H9 (cell line): ENCODE data around the gene SCYL3. TPM values are rescaled to one million over a fixed set of nuclear protein-coding genes. Genes with fewer than 3 reads are reported as not detected.

ENCODE experiments used
- DNase-seq: peaks from one replicate; pipeline ENCODE4 v3.0.0-alpha.2; 2017
- H2AFZ ChIP-seq: one replicate; pipeline ENCODE4 v1.6.1; 2013; ENCODE audit warnings: mild to moderate bottlenecking, low read length, control low read depth, moderate library complexity
- H2AK5ac ChIP-seq: 2 replicates; pipeline ENCODE4 v1.6.1; 2013; ENCODE audit warnings: low read length, control low read depth, mixed read lengths; ENCODE audit not compliant: insufficient read length
- H2BK120ac ChIP-seq: one replicate; pipeline ENCODE4 v1.6.1; 2013; ENCODE audit warnings: low read depth, mild to moderate bottlenecking, low read length, control low read depth, inconsistent platforms; ENCODE audit not compliant: poor library complexity, severe bottlenecking
- H2BK12ac ChIP-seq: 2 replicates; pipeline ENCODE4 v1.6.1; 2013; ENCODE audit warnings: low read length, control low read depth, mixed read lengths, low read depth; ENCODE audit not compliant: insufficient read length
- H2BK15ac ChIP-seq: 2 replicates; pipeline ENCODE4 v1.6.1; 2013; ENCODE audit warnings: low read depth, low read length, control low read depth
- H2BK20ac ChIP-seq: one replicate; pipeline ENCODE4 v1.6.1; 2013; ENCODE audit warnings: low read depth, mild to moderate bottlenecking, low read length, control low read depth, inconsistent platforms; ENCODE audit not compliant: poor library complexity, severe bottlenecking
- H2BK5ac ChIP-seq: 2 replicates; pipeline ENCODE4 v1.6.1; 2013; ENCODE audit warnings: low read length, control low read depth, mixed read lengths; ENCODE audit not compliant: insufficient read length
- H3K14ac ChIP-seq: 2 replicates; pipeline ENCODE4 v1.6.1; 2013; ENCODE audit warnings: low read length, control low read depth; ENCODE audit not compliant: insufficient read depth
- H3K18ac ChIP-seq: 2 replicates; pipeline ENCODE4 v1.6.1; 2013; ENCODE audit warnings: low read depth, mild to moderate bottlenecking, mixed read lengths, low read length, control low read depth; ENCODE audit not compliant: insufficient read length
- H3K23ac ChIP-seq: 2 replicates; pipeline ENCODE4 v1.6.1; 2013; ENCODE audit warnings: low read length, control low read depth, mixed read lengths, low read depth; ENCODE audit not compliant: insufficient read length
- H3K23me2 ChIP-seq: 2 replicates; pipeline ENCODE4 v1.6.1; 2013; ENCODE audit warnings: low read depth, mild to moderate bottlenecking, mixed read lengths, low read length, control low read depth; ENCODE audit not compliant: insufficient read length, poor library complexity, severe bottlenecking
- H3K27ac ChIP-seq: 2 replicates; pipeline ENCODE4 v1.5.1; 2013; ENCODE audit warnings: low read length, control low read depth, mixed read lengths, low read depth; ENCODE audit not compliant: insufficient read length
- H3K27me3 ChIP-seq: 2 replicates; pipeline ENCODE4 v1.6.1; 2013; ENCODE audit warnings: low read length, control low read depth, inconsistent platforms; ENCODE audit not compliant: insufficient read depth
- H3K4ac ChIP-seq: 2 replicates; pipeline ENCODE4 v1.6.1; 2013; ENCODE audit warnings: low read depth, mild to moderate bottlenecking, control low read depth, inconsistent platforms, low read length, moderate library complexity
- H3K4me1 ChIP-seq: 2 replicates; pipeline ENCODE4 v1.6.1; 2013; ENCODE audit warnings: low read length, control low read depth, inconsistent platforms; ENCODE audit not compliant: insufficient read depth
- H3K4me2 ChIP-seq: 2 replicates; pipeline ENCODE4 v1.6.1; 2013; ENCODE audit warnings: low read length, control low read depth, mixed read lengths; ENCODE audit not compliant: insufficient read length, insufficient read depth
- H3K56ac ChIP-seq: 2 replicates; pipeline ENCODE4 v1.6.1; 2013; ENCODE audit warnings: low read depth, mild to moderate bottlenecking, mixed read lengths, low read length, control low read depth; ENCODE audit not compliant: insufficient read length
- H3K79me1 ChIP-seq: 2 replicates; pipeline ENCODE4 v1.6.1; 2013; ENCODE audit warnings: low read depth, mild to moderate bottlenecking, moderate library complexity, low read length, control low read depth, inconsistent platforms; ENCODE audit not compliant: insufficient read depth, poor library complexity, severe bottlenecking
- H3K79me2 ChIP-seq: 2 replicates; pipeline ENCODE4 v1.6.1; 2013; ENCODE audit warnings: low read length, control low read depth, inconsistent platforms; ENCODE audit not compliant: insufficient read depth
- H3K9ac ChIP-seq: 2 replicates; pipeline ENCODE4 v1.6.1; 2013; ENCODE audit warnings: low read length, control low read depth, mixed read lengths; ENCODE audit not compliant: insufficient read length; ENCODE audit errors: extremely low read depth
- H3K9me3 ChIP-seq: one replicate; pipeline ENCODE4 v1.6.1; 2013; ENCODE audit warnings: low read depth, low read length, inconsistent platforms; ENCODE audit not compliant: control insufficient read depth
- H3T11ph ChIP-seq: one replicate; pipeline ENCODE4 v1.6.1; 2013; ENCODE audit warnings: mild to moderate bottlenecking, low read length, control low read depth, inconsistent platforms
- H4K20me1 ChIP-seq: one replicate; pipeline ENCODE4 v1.6.1; 2013; ENCODE audit not compliant: control insufficient read depth, insufficient read length, insufficient read depth
- H4K5ac ChIP-seq: 2 replicates; pipeline ENCODE4 v1.6.1; 2013; ENCODE audit warnings: low read depth, mild to moderate bottlenecking, mixed read lengths, low read length, control low read depth; ENCODE audit not compliant: insufficient read length
- H4K8ac ChIP-seq: replicated peaks from 2 replicates; pipeline ENCODE4 v1.6.1; 2013; ENCODE audit warnings: low read length, control low read depth, mixed read lengths, low read depth; ENCODE audit not compliant: insufficient read length
- H4K91ac ChIP-seq: 2 replicates; pipeline ENCODE4 v1.6.1; 2013; ENCODE audit warnings: low read depth, mild to moderate bottlenecking, moderate library complexity, mixed read lengths, low read length, control low read depth; ENCODE audit not compliant: insufficient read length
- H3K27ac Mint-ChIP-seq, 3 experiments: 2 replicates in 2 of 3; 3 replicates in 1 of 3; pipeline ENCODE4 v1.8.0; 2020 to 2021; ENCODE audit warnings: mixed read lengths in 3 of 3, mild to moderate bottlenecking in 1 of 3, moderate library complexity in 1 of 3
- H3K27me3 Mint-ChIP-seq: 2 replicates; pipeline ENCODE4 v1.8.0; 2021; ENCODE audit warnings: low read depth, mild to moderate bottlenecking, moderate library complexity, mixed read lengths
- H3K36me3 Mint-ChIP-seq, 3 experiments: 2 replicates in 2 of 3; 3 replicates in 1 of 3; pipeline ENCODE4 v1.8.0; 2020 to 2021; ENCODE audit warnings: low read depth in 3 of 3, mixed read lengths in 3 of 3; ENCODE audit not compliant: insufficient read depth in 1 of 3
- H3K4me1 Mint-ChIP-seq, 2 experiments: 2 replicates each; pipeline ENCODE4 v1.8.0; 2020; ENCODE audit warnings: mixed read lengths in 2 of 2
- H3K4me3 Mint-ChIP-seq, 2 experiments: 2 replicates in 1 of 2; 3 replicates in 1 of 2; pipeline ENCODE4 v1.8.0; 2020 to 2021; ENCODE audit warnings: mild to moderate bottlenecking in 2 of 2, mixed read lengths in 2 of 2, moderate library complexity in 1 of 2
- H3K9me3 Mint-ChIP-seq, 2 experiments: 2 replicates in 1 of 2; 3 replicates in 1 of 2; pipeline ENCODE4 v1.8.0; 2020; ENCODE audit warnings: mild to moderate bottlenecking in 2 of 2, mixed read lengths in 2 of 2, moderate library complexity in 1 of 2
- WGBS: extraction: QIAGEN DNeasy Blood & Tissue Kit; methylation state at CpG from one replicate; pipeline ENCODE4 v1.1.7; 2013; ENCODE audit warnings: missing lambda C conversion rate, low lambda C conversion rate, mixed read lengths; ENCODE audit not compliant: insufficient read length; ENCODE audit errors: extremely low coverage; 5-methylcytosine and 5-hydroxymethylcytosine counted together
- total RNA-seq: library from RNA; stranded (reverse); gene quantifications from 2 replicates; pipeline ENCODE4 v1.2.1, GENCODE V29; 2021
- TF ChIP-seq, protein P1 (sequence below): fragments of 200-600 bp; sonication (generic); conservative IDR thresholded peaks from 3 replicates; pipeline ENCODE4 v1.8.0; 2021; ENCODE audit warnings: antibody characterized with exemption, mild to moderate bottlenecking

SCYL3 gene
- total RNA-seq, 1 experiment from 2014 or later, result 3.9 TPM

DNA sequence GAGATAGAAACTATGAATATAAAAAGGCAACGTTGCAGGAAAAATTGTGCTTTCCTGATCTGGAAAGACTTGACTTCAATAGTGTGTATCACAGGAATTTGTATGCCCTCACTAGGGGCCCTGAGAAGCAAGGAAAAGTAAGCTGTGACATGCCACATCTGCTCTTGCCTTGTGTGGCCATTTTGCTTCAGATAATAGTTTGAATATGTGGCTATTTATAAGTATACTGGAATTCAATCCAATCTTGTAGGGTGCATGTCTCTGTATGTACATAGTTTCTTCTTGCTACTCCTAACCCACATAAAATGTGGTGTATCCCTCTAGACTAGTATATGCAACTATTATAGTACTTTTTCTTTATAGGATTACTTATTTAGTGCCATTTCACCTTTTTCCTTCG lies 31.1 kb upstream of the SCYL3 start:
- H3K79me2 ChIP-seq, result no peaks in the 10 kb centered on the region
- no peak overlapping the region for H2BK5ac ChIP-seq
- no peaks in the 10 kb centered on the region for H4K20me1 ChIP-seq

More for the DNA sequence above, 31.1 kb upstream of the SCYL3 start:
- no peak overlapping the region for H2BK12ac ChIP-seq
- H3K27ac ChIP-seq, result no peak overlapping the region
- H2BK15ac ChIP-seq, result no peak overlapping the region
- Mint-ChIP-seq H3K27me3 (no peaks in the 10 kb centered on the region), H3K9me3 (no peaks in the 10 kb centered on the region), H3K4me3 (no peak overlapping the region), H3K4me1 (no peaks in the 10 kb centered on the region), H3K27ac (no peak overlapping the region), H3K36me3 (no peaks in the 10 kb centered on the region)
- H3K23ac ChIP-seq, result no peak overlapping the region
- H3K4me1 ChIP-seq, result no peaks in the 10 kb centered on the region
- WGBS, result no CpG with 5 or more reads among the region's 2 CpGs
- H2AK5ac ChIP-seq, result no peak overlapping the region
- no peak overlapping the region for H4K91ac ChIP-seq
- H3K18ac ChIP-seq, result no peak overlapping the region
- TF ChIP-seq, protein P1, sequence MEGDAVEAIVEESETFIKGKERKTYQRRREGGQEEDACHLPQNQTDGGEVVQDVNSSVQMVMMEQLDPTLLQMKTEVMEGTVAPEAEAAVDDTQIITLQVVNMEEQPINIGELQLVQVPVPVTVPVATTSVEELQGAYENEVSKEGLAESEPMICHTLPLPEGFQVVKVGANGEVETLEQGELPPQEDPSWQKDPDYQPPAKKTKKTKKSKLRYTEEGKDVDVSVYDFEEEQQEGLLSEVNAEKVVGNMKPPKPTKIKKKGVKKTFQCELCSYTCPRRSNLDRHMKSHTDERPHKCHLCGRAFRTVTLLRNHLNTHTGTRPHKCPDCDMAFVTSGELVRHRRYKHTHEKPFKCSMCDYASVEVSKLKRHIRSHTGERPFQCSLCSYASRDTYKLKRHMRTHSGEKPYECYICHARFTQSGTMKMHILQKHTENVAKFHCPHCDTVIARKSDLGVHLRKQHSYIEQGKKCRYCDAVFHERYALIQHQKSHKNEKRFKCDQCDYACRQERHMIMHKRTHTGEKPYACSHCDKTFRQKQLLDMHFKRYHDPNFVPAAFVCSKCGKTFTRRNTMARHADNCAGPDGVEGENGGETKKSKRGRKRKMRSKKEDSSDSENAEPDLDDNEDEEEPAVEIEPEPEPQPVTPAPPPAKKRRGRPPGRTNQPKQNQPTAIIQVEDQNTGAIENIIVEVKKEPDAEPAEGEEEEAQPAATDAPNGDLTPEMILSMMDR, result no peak
- no peak overlapping the region for H4K5ac ChIP-seq
- H2BK20ac ChIP-seq, result no peak overlapping the region
- no peak overlapping the region for H3K14ac ChIP-seq
- H3T11ph ChIP-seq, result no peak overlapping the region
- H2BK120ac ChIP-seq, result no peak overlapping the region
- no peaks in the 10 kb centered on the region for H3K79me1 ChIP-seq
- no peaks in the 10 kb centered on the region for H3K9me3 ChIP-seq
- H3K9ac ChIP-seq, result no peak overlapping the region
- H3K56ac ChIP-seq, result no peak overlapping the region
- no peak overlapping the region for H3K4ac ChIP-seq
- H3K4me2 ChIP-seq, result no peak overlapping the region
- H3K27me3 ChIP-seq, result no peaks in the 10 kb centered on the region
- no peak overlapping the region for H2AFZ ChIP-seq
- DNase-seq, result no peak
- no peaks in the 10 kb centered on the region for H3K23me2 ChIP-seq
- H4K8ac ChIP-seq, result no peak overlapping the region
